Thyroid gland (tissue), 4 donors: Measurements from ENCODE around the gene PTPRG. TPM values are rescaled to one million over a fixed set of nuclear protein-coding genes. Genes with fewer than 3 reads are reported as not detected.

ENCODE experiments used
- DNase-seq, 2 donors: peaks; one replicate each; pipeline ENCODE4 v3.0.0-alpha.2; 2019
- H3K27ac ChIP-seq, 3 donors: fragments of 200-600 bp; sonication (generic); 1 replicate in 2 of 3; 2 replicates in 1 of 3; pipeline ENCODE4 v1.5.1; 2016 to 2019; ENCODE audit warnings: mild to moderate bottlenecking in 1 of 3, moderate library complexity in 1 of 3
- H3K27me3 ChIP-seq: fragments of 200-600 bp; sonication (generic); one replicate; pipeline ENCODE4 v1.5.1; 2019
- H3K36me3 ChIP-seq, 2 donors: fragments of 200-600 bp; sonication (generic); one replicate each; pipeline ENCODE4 v1.5.1; 2016 to 2019
- H3K4me1 ChIP-seq, 2 donors: fragments of 200-600 bp; sonication (generic); one replicate each; pipeline ENCODE4 v1.5.1; 2017 to 2019
- H3K4me3 ChIP-seq, 3 donors: fragments of 200-600 bp; sonication (generic); replicated peaks in 1 of 3; 1 replicate in 2 of 3; 2 replicates in 1 of 3; pipeline ENCODE4 v1.5.1; 2016; ENCODE audit warnings: mild to moderate bottlenecking in 1 of 3
- H3K9me3 ChIP-seq: fragments of 200-600 bp; sonication (generic); one replicate; pipeline ENCODE4 v1.5.1; 2017
- POLR2A ChIP-seq, 2 donors: fragments of 450-650 bp; IDR thresholded peaks; one replicate each; pipeline ENCODE4 v1.6.1; 2017; ENCODE audit warnings: antibody characterized with exemption in 2 of 2, mild to moderate bottlenecking in 2 of 2, moderate library complexity in 1 of 2
- WGBS, 2 donors: methylation state at CpG; one replicate each; pipeline ENCODE4 v1.1.5; 2017; 5-methylcytosine and 5-hydroxymethylcytosine counted together
- intact Hi-C: fragments of 100-400 bp; cut with DNase I; formaldehyde crosslinking; loops from one replicate; pipeline ENCODE4 v1.15.1; 2023
- total RNA-seq, 4 donors: library from RNA; depleted of rRNA; stranded (reverse); fragments of >200 nt; gene quantifications; one replicate each; pipeline ENCODE4 v1.2.3, GENCODE V29; 2016
- TF ChIP-seq, protein P1 (sequence below), 6 experiments: fragments of 200-600 bp in 3 of 6; fragments of 450-650 bp in 3 of 6; sonication (generic) in 3 of 6; IDR thresholded peaks; one replicate each; pipeline ENCODE4 v1.5.1; 2016 to 2019; ENCODE audit warnings: antibody characterized with exemption in 6 of 6, mild to moderate bottlenecking in 2 of 6, inconsistent platforms in 1 of 6, moderate library complexity in 1 of 6

PTPRG gene
- total RNA-seq, 4 donors from 2014 or later = 81.6 to 207 (median 132) TPM

DNA sequence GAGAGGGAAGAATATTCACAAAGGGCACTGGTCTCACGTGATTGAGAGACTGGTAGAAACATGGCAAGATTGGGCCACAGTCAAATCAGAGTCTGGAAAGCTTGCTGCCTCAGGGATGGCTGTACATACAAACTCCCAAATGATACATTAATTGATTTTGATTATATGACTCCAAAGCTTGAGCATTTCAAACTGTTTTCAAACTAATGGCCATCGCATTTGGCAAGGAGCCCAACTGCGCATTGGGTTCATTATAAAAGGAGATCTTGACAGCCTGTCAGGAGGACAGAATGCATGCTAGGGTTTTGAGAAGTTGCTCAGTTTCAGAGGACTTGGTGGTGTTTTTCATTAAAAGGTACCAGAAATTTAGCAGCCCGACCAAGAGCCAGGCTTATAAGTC is 117.7 kb downstream of the PTPRG start:
- no peak for DNase-seq
- intact Hi-C loops = no loop called here
- Histone ChIP-seq H3K4me3 (no peak overlapping the region), H3K9me3 (no peaks in the 10 kb centered on the region), H3K27ac (no peak overlapping the region), H3K36me3 (no peaks in the 10 kb centered on the region), H3K4me1 (peaks cover 15 to 17% of the 10 kb centered on the region in 2 donors), H3K27me3 (no peaks in the 10 kb centered on the region)
- 82 to 96% methylated on average over 4 of the region's 4 CpGs for WGBS, 2 donors
- TF ChIP-seq, protein P1, sequence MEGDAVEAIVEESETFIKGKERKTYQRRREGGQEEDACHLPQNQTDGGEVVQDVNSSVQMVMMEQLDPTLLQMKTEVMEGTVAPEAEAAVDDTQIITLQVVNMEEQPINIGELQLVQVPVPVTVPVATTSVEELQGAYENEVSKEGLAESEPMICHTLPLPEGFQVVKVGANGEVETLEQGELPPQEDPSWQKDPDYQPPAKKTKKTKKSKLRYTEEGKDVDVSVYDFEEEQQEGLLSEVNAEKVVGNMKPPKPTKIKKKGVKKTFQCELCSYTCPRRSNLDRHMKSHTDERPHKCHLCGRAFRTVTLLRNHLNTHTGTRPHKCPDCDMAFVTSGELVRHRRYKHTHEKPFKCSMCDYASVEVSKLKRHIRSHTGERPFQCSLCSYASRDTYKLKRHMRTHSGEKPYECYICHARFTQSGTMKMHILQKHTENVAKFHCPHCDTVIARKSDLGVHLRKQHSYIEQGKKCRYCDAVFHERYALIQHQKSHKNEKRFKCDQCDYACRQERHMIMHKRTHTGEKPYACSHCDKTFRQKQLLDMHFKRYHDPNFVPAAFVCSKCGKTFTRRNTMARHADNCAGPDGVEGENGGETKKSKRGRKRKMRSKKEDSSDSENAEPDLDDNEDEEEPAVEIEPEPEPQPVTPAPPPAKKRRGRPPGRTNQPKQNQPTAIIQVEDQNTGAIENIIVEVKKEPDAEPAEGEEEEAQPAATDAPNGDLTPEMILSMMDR (IDR thresholded peaks at IDR 0.05) = no peak
- no peak for TF ChIP-seq POLR2A (IDR thresholded peaks at IDR 0.05)

DNA sequence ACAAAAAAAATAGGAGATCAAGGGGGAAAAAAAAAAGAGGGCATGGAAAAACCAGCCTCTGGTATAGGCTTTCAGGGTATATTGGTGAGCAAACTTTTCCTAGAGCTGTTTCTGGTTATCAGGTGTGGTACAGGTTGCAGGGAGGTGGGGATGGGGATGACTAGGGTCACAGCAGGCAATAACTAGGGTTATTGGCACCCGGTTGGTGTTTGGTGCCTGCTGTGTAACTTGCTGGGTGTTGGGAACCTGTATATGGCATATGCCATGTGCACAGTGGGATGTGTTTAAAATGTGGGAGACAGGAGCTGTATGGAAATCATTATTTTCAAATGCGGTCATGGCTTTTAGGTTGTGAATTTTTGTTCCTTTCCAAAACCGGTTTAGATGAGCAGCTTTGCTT is 119.2 kb downstream of the PTPRG start:
- WGBS, 2 donors = 89 to 94% methylated on average over 3 of the region's 3 CpGs
- Histone ChIP-seq H3K9me3 (no peaks in the 10 kb centered on the region), H3K27ac (no peak overlapping the region), H3K4me1 (peaks cover 31 to 33% of the 10 kb centered on the region in 2 donors), H3K4me3 (no peak overlapping the region), H3K36me3 (no peaks in the 10 kb centered on the region), H3K27me3 (no peaks in the 10 kb centered on the region)
- intact Hi-C loops = no loop called here
- TF ChIP-seq, protein P1 (IDR thresholded peaks at IDR 0.05) = no peak
- no peak for TF ChIP-seq POLR2A (IDR thresholded peaks at IDR 0.05)
- no peak for DNase-seq

DNA sequence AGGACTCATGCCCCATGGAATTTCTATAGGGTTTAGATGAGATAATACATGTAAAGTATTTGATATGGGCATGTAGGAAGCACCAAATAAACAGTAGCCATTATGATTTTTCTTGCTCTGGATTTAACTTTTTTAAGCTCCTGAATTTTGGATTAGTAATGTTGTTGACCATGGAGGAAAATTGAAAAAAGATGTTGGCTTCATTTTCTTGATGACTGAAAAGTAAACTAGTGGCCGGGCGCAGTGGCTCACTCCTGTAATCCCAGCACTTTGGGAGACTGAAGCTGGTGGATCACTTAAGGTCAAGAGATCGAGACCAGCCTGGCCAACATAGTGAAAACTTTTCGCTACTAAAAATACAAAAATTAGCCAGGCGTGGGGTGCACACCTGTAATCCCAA is 120.3 kb downstream of the PTPRG start:
- H3K27ac ChIP-seq = no peak overlapping the region
- TF ChIP-seq POLR2A (IDR thresholded peaks at IDR 0.05) = no peak
- TF ChIP-seq, protein P1 (IDR thresholded peaks at IDR 0.05) = no peak
- intact Hi-C loops = no loop called here
- no peaks in the 10 kb centered on the region for H3K36me3 ChIP-seq
- no peak overlapping the region for H3K4me3 ChIP-seq
- 92% methylated on average over 5 of the region's 5 CpGs for WGBS, 2 donors
- peaks cover 37 to 39% of the 10 kb centered on the region in 2 donors for H3K4me1 ChIP-seq
- no peak for DNase-seq
- no peaks in the 10 kb centered on the region for H3K27me3 ChIP-seq
- no peaks in the 10 kb centered on the region for H3K9me3 ChIP-seq

DNA sequence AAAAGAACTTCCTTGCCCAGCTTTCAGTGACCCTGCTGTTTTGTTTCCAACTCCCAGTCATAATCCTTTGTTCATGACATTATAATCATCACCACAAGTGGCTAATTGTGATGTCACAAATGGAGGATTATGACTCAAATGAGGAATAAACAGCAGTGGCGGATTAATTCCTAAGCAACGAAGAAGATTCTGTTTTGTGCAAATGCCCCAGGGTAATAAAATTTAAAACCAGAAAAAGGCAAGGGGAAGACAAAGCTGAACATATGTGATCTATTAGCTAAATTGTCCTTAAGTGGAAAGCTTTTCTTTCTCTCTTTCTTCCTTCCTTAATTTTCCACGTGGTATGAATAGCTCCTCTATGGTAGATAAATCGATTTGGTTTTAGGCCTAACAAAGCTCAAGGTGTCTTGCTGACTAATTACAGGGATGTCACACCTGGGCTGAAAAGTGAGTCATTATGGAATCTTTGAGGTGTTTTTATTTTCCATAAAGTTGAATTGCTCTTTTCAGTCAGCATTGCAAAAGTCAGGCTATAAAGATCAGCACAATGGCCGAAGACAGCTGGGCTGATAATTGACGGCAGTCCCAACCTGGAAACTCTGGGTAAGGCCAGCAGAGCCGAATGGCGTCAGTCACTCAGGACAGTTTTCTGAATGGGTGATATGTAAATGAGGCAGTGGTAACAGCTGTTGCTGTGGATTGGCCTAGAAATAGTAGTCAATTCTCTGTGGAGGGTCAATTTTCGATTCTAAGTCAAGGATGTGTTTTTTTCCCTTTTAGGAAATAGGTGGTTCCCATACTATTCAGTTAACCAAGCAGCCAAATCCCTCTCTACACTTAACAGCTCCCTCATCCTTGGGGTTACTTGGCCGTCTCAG is 121.5 kb downstream of the PTPRG start:
- Histone ChIP-seq H3K27me3 (no peaks in the 10 kb centered on the region), H3K9me3 (no peaks in the 10 kb centered on the region), H3K4me3 (no peak overlapping the region), H3K4me1 (peaks cover 37 to 39% of the 10 kb centered on the region in 2 donors), H3K27ac (peak overlapping the region; percentile 80 to 96 (median 88)), H3K36me3 (no peaks in the 10 kb centered on the region)
- DNase-seq = no peak
- 65 to 70% methylated on average over 10 of the region's 10 CpGs for WGBS, 2 donors
- TF ChIP-seq POLR2A (IDR thresholded peaks at IDR 0.05) = peak in 1 of 2 donors; percentile 18
- TF ChIP-seq, protein P1 (IDR thresholded peaks at IDR 0.05) = peak in 1 of 6 experiments; percentile 5
- intact Hi-C loops = no loop called here

DNA sequence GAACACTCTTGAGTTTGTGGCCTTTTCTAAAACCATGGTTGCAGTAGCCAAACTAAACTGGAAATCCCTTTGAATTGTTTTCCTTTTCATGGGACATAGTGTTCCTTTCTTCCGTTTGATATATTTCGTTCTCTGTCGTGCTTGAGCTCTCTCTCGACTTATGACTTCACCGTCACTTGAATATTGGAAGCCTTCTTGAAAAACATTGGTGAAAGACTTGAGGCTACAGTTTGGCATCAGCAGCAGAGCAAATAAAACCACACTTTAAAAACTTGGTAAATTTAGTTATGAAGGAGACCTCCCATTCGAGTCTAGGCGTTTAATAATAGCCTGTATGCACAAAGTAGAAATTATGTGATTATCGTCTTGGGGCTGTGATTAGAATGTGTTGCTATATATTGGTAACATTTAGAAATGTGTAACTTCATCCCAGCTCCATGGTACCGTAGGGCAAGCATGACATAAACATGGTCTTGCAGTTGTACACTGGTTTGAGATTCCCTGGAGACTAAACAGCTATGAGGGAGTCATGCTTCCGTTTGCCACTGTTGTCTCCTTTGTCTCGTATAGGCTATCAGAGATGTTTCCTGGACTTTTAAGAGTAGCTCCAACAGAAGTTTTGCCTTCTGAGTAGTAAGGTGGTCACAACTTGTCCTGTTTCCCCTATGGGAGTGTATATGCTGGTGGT is 122.3 kb downstream of the PTPRG start:
- peak; percentile 61 to 67 for DNase-seq
- WGBS, 2 donors = 54 to 70% methylated on average over 11 of the region's 11 CpGs
- no peaks in the 10 kb centered on the region for H3K27me3 ChIP-seq
- H3K4me1 ChIP-seq = peaks cover 37 to 39% of the 10 kb centered on the region in 2 donors
- TF ChIP-seq POLR2A (IDR thresholded peaks at IDR 0.05) = peak in 1 of 2 donors; percentile 5
- TF ChIP-seq, protein P1 (IDR thresholded peaks at IDR 0.05) = no peak
- intact Hi-C loops = no loop called here
- H3K27ac ChIP-seq = peak overlapping the region; percentile 80 to 93 (median 90)
- H3K4me3 ChIP-seq = no peak overlapping the region
- H3K36me3 ChIP-seq = no peaks in the 10 kb centered on the region
- no peaks in the 10 kb centered on the region for H3K9me3 ChIP-seq
